Activated CD8-positive, alpha-beta memory T cell treated with anti-CD3 and anti-CD28 coated beads, Interleukin-2, amount 50 U/mL, for 48 hours (primary cell): ENCODE data around the gene GAMT.
"Not testable (repeated sequence)": the region's sequence is repeated elsewhere in the genome, so short reads cannot be mapped to it uniquely, and the experiment has no call there.

Source experiments
- DNase-seq: peaks from one replicate; pipeline ENCODE4 v3.0.0-alpha.2; 2020

The GAMT gene

GRCh38 chr19:1433119-1434039, 32.0 kb upstream of the GAMT start:
- DNase-seq = no peak

- DNase-seq = no peak
These were observed 31.2 kb upstream of the GAMT start for GRCh38 chr19:1432507-1432887.

GRCh38 chr19:1431759-1432506, 30.6 kb upstream of the GAMT start:
- DNase-seq = no peak

- no peak for DNase-seq
These were observed 28.9 kb upstream of the GAMT start for GRCh38 chr19:1430246-1430645.

GRCh38 chr19:1429750-1430149, 28.4 kb upstream of the GAMT start:
- DNase-seq = no peak

DNA sequence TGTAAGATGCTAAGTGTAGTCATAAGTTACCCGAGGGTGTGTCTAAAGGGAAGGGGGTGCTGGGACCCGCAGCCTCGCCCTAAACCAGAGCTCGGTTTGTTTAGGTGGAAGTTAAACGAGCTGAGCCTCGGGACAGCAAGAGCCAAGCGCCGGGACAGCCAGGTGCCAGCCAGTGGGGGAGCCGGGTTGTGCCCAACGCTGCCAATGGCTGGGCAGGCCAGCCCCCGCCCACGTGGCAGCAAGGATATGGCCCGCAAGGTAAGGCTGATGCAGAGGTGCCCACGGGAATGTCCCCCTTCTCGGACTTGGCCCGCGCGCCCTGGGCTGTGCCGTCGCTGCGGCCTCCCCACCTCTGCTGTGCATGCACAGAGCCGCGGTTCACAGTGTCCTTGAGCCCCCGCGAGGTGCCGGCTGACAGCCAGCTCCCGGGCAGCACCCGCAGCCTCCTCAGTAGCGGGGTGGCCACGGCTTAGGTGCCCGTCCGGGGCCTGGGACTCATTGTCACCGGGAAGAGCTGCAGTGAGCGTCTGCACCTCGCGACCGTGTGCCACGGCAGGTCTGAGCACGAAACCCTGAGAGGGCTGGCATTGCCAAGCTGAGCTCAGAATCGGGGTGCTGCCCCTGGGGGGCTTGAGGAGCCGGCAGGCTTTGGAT, 27.5 kb upstream of the GAMT start:
- DNase-seq = no peak

GRCh38 chr19:1427221-1427920, 26.0 kb upstream of the GAMT start:
- no peak for DNase-seq

DNA sequence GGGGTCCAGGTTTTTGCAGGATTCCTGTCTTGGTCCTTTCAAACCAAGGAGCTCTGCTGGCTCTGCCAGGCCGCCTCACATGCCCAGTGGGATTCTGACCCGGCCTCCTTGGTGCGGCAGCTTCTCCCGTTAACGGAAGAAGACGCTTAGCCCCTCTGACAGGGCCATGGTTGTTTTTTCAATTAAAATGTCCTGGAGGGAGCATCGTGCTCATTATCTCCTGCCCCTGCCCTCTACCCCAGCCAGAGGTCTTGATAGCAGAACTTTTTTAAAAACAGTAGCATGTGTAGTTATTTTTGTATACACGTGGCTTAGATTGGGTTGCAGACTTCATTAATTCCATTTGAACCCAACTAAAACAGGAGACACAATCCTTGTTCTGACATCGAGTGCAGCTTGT, 25.4 kb upstream of the GAMT start:
- no peak for DNase-seq

- DNase-seq = no peak
These were observed 24.6 kb upstream of the GAMT start for GRCh38 chr19:1425902-1426301.

- no peak for DNase-seq
These were observed 23.9 kb upstream of the GAMT start for GRCh38 chr19:1425102-1425837.

- no peak for DNase-seq
These were observed 23.0 kb upstream of the GAMT start for GRCh38 chr19:1424192-1424955.

DNA sequence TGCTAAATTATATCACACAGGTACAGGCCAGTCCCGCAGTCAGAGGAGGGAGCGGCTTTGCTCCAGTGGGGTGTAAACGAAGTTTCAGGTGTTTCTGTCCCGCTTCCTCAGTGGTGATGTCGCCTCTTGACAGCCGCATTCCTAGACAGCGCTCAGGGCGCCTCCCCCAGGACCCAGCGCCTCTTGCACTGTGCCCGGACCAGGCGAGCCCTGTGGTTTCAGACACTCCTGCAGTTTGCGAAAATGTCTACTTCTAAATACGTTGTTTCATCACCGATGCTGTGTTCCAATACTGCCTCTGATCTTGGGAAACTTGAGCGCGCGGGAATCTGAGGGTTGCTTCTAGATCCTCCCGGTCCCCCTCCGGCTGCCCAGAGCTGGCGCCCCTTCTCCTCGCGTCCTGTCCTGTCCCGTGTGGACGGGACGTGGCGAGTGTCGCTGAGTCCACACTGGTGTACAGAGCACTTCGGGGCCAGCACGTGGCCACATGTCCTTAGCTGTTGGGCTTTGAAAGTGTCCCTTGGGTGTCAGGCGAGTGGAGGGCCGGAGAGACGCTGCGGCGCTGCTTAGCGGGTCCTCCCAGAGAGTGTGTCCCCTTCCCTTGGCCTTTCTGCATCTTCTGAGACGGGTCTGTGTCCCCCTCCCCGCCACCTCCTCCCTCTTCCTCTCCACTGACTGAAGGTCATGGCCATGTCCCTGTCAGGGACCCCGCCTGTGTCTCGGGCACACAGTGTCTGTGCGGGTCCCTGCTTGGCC, 22.3 kb upstream of the GAMT start:
- no peak for DNase-seq

DNA sequence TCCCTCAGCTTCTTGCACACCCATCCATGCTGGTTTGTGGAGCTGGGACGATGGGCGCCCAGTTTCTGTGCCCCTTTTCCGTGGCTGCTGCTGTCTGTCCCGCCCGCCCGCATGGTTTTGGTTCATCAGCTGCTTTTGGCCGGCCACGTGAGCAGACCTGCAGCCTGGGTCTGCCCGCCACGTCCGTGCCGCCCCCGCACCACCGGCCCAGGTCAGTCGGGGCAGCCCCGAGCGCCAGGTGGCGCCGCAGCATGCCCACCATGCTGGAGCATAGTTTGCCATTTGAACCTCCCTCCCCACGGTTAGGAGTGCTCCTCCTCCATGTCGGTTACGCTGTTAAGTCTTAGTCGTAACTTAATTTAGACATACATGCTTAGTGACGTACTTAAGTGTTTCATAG, 21.6 kb upstream of the GAMT start:
- no peak for DNase-seq

DNA sequence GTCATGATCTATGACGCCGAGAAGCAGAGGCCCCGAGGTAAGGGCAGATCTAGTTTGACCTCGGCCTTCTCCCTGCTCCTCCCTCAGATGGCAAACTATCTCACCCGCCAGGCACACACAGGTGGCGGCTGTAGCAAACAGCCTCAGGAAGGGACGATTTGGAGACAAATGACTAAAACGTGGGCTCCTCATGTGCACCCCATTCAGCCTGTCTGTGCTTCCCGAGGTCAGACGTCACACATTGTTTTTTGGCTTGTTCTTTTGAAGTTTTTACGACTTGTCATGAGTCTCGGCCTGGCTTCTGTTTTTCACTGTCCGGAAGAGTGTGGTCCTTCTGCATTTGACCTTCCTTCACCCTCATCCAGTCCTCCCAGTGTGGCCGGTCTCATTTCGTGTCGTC, 21.0 kb upstream of the GAMT start:
- no peak for DNase-seq

GRCh38 chr19:1421958-1422305, 20.6 kb upstream of the GAMT start:
- no peak for DNase-seq

DNA sequence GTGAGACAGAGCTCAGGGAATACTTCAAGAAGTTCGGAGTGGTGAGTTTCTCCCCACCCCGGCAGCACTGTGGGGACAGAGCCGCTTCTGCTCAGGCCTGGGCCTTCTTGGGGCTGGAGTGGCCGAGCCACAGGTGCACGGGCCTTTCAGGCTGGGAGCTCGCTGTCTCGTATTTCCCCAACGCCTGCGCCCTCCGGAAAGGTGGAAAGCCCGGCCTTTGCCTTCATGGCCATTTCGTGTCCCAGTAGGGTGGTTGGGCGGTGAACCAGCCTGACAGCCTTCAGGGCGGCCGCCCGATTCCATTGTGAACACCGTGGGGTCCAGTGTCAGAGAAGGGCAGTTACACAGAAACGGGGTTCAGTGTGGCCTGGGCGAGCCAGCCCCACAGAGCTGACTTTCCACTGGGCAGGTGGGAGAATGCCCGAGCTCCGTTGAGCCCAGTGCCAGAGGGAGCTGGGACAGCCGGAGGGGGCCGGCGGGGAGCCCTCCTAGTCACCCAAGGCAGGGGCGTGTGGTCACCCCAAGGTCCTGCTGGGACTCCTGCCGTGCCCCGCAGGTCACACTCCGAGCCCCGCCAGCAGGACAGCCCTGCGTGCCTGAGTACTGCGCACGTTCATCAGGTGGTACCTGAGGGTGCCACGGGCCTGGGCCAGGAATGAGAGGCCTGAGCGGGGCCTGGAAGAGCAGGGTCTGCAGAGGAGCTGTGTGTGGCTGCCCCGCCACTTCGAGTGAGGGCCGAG, 20.0 kb upstream of the GAMT start:
- DNase-seq = no peak

DNA sequence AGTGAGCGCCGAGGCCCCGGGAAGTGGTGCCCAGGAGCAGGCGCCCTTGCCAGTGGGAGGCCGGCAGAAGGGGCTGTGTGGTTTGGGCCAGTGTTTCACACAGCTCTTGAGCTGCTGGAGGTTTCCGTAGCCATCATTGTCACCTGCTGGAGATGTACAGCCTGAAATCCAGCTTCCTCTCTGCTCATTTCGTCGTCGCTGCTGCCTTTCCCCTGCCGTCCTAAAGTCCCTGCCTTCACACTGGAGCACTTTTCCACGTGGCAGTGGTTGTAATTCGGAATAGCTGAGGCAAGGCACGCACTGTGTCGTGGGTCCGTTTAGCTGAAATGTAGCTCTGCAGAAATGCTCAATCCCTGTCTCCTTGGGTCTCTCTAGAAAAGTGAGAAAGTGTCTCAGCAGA, 19.2 kb upstream of the GAMT start:
- no peak for DNase-seq

GRCh38 chr19:1420085-1420484, 18.7 kb upstream of the GAMT start:
- not testable (repeated sequence) for DNase-seq

DNA sequence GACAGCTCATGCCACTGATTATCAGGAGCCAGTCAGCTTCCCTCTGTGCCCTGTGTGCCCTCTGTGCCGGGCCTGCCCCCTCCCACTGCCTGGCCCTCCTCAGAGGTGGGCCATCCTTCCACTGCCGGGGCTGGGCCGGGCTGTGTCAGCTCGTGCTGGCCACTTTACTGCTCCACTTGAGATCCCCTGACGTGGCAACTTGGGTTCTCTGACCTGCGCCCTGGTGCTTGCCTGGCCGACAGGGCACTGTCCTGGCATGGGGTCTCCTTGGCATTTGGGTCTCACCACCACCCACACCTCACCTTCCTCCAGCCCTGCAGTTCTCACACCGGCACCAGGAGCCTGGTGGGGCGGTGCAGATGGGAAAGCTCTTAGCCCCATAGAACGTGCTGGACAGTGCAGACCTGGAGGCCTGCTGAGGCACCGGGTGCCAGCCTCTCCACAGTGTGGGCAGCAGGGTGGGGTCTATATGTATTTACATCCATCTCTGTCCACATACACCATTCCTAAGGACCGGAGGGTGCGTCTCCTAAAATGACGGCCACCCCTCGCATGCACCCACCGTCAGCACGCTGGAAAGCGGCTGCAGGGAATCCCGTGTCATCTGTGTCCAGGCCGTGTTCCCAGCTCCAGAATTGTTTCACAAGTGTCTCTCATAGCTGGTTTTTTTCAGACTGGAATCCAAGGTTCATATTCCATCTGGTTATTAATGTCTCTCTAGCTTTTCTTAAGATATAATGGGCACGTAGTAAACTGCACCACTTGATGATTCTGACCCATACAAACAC, 17.8 kb upstream of the GAMT start:
- no peak for DNase-seq

DNA sequence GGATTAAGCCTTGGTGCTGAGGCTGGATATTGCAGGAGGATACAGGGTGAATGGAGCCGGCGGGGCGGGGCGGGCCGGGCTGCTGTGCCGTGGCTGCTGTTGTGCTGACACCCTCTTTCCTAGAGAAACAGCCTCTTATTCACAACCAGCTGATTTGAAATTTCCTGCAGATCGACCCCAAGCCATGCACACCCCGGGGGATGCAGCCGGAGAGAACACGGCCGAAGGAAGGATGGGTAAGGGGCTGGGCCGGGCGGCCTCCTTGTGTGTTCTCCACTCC, 17.1 kb upstream of the GAMT start:
- DNase-seq = no peak
